SK-N-SH (cell line): Measurements from ENCODE around the gene SLC8B1.

Experiments
- CTCF ChIP-seq: fragments of 200-600 bp; sonication (generic); IDR thresholded peaks from 2 replicates; pipeline ENCODE4 v1.6.1; 2017; ENCODE audit warnings: antibody characterized with exemption, mild to moderate bottlenecking, moderate library complexity
- EP300 ChIP-seq, 2 experiments: IDR thresholded peaks; 2 replicates each; pipeline versions ENCODE4 v1.4.0 to v1.6.1; 2012; ENCODE audit warnings: borderline replicate concordance in 1 of 2, low read depth in 1 of 2, low read length in 1 of 2
- FOXJ3 ChIP-seq: sonication (generic); formaldehyde crosslinking; IDR thresholded peaks from 2 replicates; pipeline ENCODE4 v1.5.1; 2020; ENCODE audit warnings: mild to moderate bottlenecking, missing genetic modification reagents
- FOXM1 ChIP-seq: IDR thresholded peaks from 2 replicates; pipeline ENCODE4 v1.4.0; 2012; ENCODE audit warnings: low read depth, mild to moderate bottlenecking
- MAX ChIP-seq: IDR thresholded peaks from 2 replicates; pipeline ENCODE4 v1.4.0; 2012; ENCODE audit warnings: low read depth
- MXI1 ChIP-seq: IDR thresholded peaks from 2 replicates; pipeline ENCODE4 v1.6.1; 2012; ENCODE audit warnings: mild to moderate bottlenecking, low read depth, low read length, improper control_type of control experiment
- NFIC ChIP-seq: IDR thresholded peaks from 2 replicates; pipeline ENCODE4 v1.4.0; 2012; ENCODE audit warnings: borderline replicate concordance
- PBX3 ChIP-seq: IDR thresholded peaks from 2 replicates; pipeline ENCODE4; 2012
- POLR2AphosphoS5 ChIP-seq: IDR thresholded peaks from 2 replicates; pipeline ENCODE4 v1.6.1; 2012; ENCODE audit warnings: low read depth, low read length
- RAD21 ChIP-seq: IDR thresholded peaks from 2 replicates; pipeline ENCODE4 v1.6.1; 2012; ENCODE audit warnings: mild to moderate bottlenecking, low read length
- RFX5 ChIP-seq: IDR thresholded peaks from 2 replicates; pipeline ENCODE4 v1.6.1; 2012; ENCODE audit warnings: mild to moderate bottlenecking, improper control_type of control experiment, low read length
- SMC3 ChIP-seq: IDR thresholded peaks from 2 replicates; pipeline ENCODE4 v1.6.1; 2012; ENCODE audit warnings: low read depth, low read length, improper control_type of control experiment
- TCF12 ChIP-seq: IDR thresholded peaks from 2 replicates; pipeline ENCODE4 v1.4.0; 2012
- USF1 ChIP-seq: IDR thresholded peaks from 2 replicates; pipeline ENCODE4 v1.4.0; 2012; ENCODE audit warnings: low read depth, borderline replicate concordance

- TF ChIP-seq TCF12, result no peak
- no peak for TF ChIP-seq RAD21
- TF ChIP-seq CTCF, result no peak
- no peak for TF ChIP-seq FOXM1
- TF ChIP-seq SMC3, result no peak
- TF ChIP-seq FOXJ3 (CRISPR knock-in tag), result no peak
- no peak for TF ChIP-seq POLR2AphosphoS5
- TF ChIP-seq USF1, result no peak
- no peak for TF ChIP-seq PBX3
- no peak for TF ChIP-seq RFX5
- no peak for TF ChIP-seq MXI1
- no peak for TF ChIP-seq NFIC
- no peak for TF ChIP-seq EP300 (IDR thresholded peaks at IDR 0.05; ENCODE audit: borderline replicate concordance in 1 of 2, low read depth in 1 of 2, low read length in 1 of 2)
- no peak for TF ChIP-seq MAX
These were observed 83.4 kb downstream of the SLC8B1 start for GRCh38 chr12:113251404-113252070.
